Endodermal cell (in vitro differentiated cells): ENCODE results near the gene ABCB4. TPM values are rescaled to one million over a fixed set of nuclear protein-coding genes. Genes with fewer than 3 reads are reported as not detected.

Source experiments
- DNase-seq: peaks from one replicate; pipeline ENCODE4 v3.0.0-alpha.2; 2017
- H3K27ac ChIP-seq: 2 replicates; pipeline ENCODE4 v1.5.1; 2013; ENCODE audit warnings: mild to moderate bottlenecking, low read depth, low read length, moderate library complexity
- H3K27me3 ChIP-seq: 2 replicates; pipeline ENCODE4 v1.6.1; 2013; ENCODE audit warnings: mild to moderate bottlenecking, low read length, moderate library complexity; ENCODE audit not compliant: insufficient read depth, control insufficient read depth, poor library complexity, severe bottlenecking
- H3K36me3 ChIP-seq: 2 replicates; pipeline ENCODE4 v1.7.0; 2013; ENCODE audit warnings: mild to moderate bottlenecking, low read length, moderate library complexity; ENCODE audit not compliant: control insufficient read depth, insufficient read depth
- H3K4me1 ChIP-seq: one replicate; pipeline ENCODE4 v1.7.0; 2013; ENCODE audit warnings: low read length; ENCODE audit not compliant: control insufficient read depth, insufficient read depth
- H3K4me3 ChIP-seq: 2 replicates; pipeline ENCODE4 v1.5.1; 2013; ENCODE audit warnings: mild to moderate bottlenecking, low read length, moderate library complexity
- H3K9ac ChIP-seq: 2 replicates; pipeline ENCODE4 v1.6.1; 2013; ENCODE audit warnings: mild to moderate bottlenecking, low read length, moderate library complexity; ENCODE audit not compliant: poor library complexity, severe bottlenecking; ENCODE audit errors: extremely low read depth
- H3K9me3 ChIP-seq: 2 replicates; pipeline ENCODE4 v1.6.1; 2013; ENCODE audit warnings: mild to moderate bottlenecking, low read length, moderate library complexity; ENCODE audit not compliant: control insufficient read depth
- H3K27ac Mint-ChIP-seq: 2 replicates; pipeline ENCODE4 v1.8.0; 2020; ENCODE audit warnings: mixed read lengths
- H3K27me3 Mint-ChIP-seq: 2 replicates; pipeline ENCODE4 v1.8.0; 2021; ENCODE audit warnings: mild to moderate bottlenecking, mixed read lengths; ENCODE audit not compliant: insufficient read depth
- H3K36me3 Mint-ChIP-seq: 2 replicates; pipeline ENCODE4 v1.8.0; 2020; ENCODE audit warnings: low read depth, mixed read lengths
- H3K4me1 Mint-ChIP-seq: 2 replicates; pipeline ENCODE4 v1.8.0; 2020; ENCODE audit warnings: mixed read lengths
- H3K4me3 Mint-ChIP-seq: 2 replicates; pipeline ENCODE4 v1.8.0; 2020; ENCODE audit warnings: mild to moderate bottlenecking, moderate library complexity, mixed read lengths
- H3K9me3 Mint-ChIP-seq: 2 replicates; pipeline ENCODE4 v1.8.0; 2020; ENCODE audit warnings: mild to moderate bottlenecking, mixed read lengths
- WGBS, 2 experiments: methylation state at CpG; one replicate each; pipeline versions ENCODE4 v1.1.5 to v1.1.7; 2013; ENCODE audit warnings: missing lambda C conversion rate in 2 of 2, mixed read lengths in 1 of 2; ENCODE audit not compliant: insufficient coverage in 1 of 2, insufficient read length in 1 of 2; 5-methylcytosine and 5-hydroxymethylcytosine counted together
- total RNA-seq, 2 donors: library from RNA; stranded (reverse); fragmentation: NEBNext Ultra II Directional in 1 of 2; extraction: Animal tissue kit (Norgen Biotek cat#: 25700) in 1 of 2; gene quantifications; 2 replicates in 1 of 2; 3 replicates in 1 of 2; pipeline ENCODE4 v1.2.1, GENCODE V29; 2021
- TF ChIP-seq, protein P1 (sequence below): fragments of 200-600 bp; sonication (generic); conservative IDR thresholded peaks from 2 replicates; pipeline ENCODE4 v1.5.0; 2021; ENCODE audit warnings: antibody characterized with exemption, mild to moderate bottlenecking

Gene ABCB4
- total RNA-seq, 2 donors from 2014 or later, result 0.60 to 0.77 TPM

DNA sequence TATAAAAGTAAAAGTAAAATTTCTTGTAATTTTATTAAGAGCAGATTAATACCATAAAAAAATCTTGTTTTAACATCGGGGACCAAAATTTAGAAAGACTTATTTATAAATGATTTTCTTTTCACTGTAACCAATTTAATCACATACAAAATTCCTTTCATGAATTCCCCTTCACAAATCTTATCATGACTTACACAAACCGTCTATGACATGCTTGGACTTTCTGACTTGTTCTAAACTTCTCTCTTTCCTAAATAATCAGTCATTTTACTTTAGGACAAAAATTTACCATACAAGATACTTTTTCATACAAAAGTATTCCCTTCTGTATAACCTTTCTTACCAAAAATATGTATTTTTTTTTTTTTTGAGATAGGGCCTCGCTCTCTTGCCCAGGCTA lies 120.7 kb downstream of the ABCB4 start:
- Mint-ChIP-seq H3K27ac (no peak overlapping the region), H3K36me3 (peaks cover 81% of the 10 kb centered on the region), H3K4me1 (no peaks in the 10 kb centered on the region), H3K27me3 (no peaks in the 10 kb centered on the region), H3K4me3 (no peak overlapping the region), H3K9me3 (peaks cover 63% of the 10 kb centered on the region)
- peak overlapping the region; percentile 66 for H3K4me3 ChIP-seq
- no peaks in the 10 kb centered on the region for H3K27me3 ChIP-seq
- H3K36me3 ChIP-seq, result peaks cover 89% of the 10 kb centered on the region
- H3K27ac ChIP-seq, result no peak overlapping the region
- H3K9ac ChIP-seq, result no peak overlapping the region
- no peak for DNase-seq
- 75% methylated on average over 2 to 3 of the region's 3 CpGs for WGBS, 2 experiments
- TF ChIP-seq, protein P1, sequence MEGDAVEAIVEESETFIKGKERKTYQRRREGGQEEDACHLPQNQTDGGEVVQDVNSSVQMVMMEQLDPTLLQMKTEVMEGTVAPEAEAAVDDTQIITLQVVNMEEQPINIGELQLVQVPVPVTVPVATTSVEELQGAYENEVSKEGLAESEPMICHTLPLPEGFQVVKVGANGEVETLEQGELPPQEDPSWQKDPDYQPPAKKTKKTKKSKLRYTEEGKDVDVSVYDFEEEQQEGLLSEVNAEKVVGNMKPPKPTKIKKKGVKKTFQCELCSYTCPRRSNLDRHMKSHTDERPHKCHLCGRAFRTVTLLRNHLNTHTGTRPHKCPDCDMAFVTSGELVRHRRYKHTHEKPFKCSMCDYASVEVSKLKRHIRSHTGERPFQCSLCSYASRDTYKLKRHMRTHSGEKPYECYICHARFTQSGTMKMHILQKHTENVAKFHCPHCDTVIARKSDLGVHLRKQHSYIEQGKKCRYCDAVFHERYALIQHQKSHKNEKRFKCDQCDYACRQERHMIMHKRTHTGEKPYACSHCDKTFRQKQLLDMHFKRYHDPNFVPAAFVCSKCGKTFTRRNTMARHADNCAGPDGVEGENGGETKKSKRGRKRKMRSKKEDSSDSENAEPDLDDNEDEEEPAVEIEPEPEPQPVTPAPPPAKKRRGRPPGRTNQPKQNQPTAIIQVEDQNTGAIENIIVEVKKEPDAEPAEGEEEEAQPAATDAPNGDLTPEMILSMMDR, result no peak
- H3K4me1 ChIP-seq, result no peaks in the 10 kb centered on the region
- peaks cover 95% of the 10 kb centered on the region for H3K9me3 ChIP-seq

Other genes starting within 250 kb of the ABCB4 start
- 10 to 100 TPM in 1 of 2 donors, 1 to 10 TPM in 1; 6.3 to 11.0 TPM for gene CROT, start 130.0 kb downstream of the ABCB4 start, total RNA-seq
- gene ABCB1, start 125.2 kb upstream of the ABCB4 start, total RNA-seq, result under 1 TPM in 1 of 2 donors, not detected in 1; 0.07 TPM
- under 1 TPM in 1 of 2 donors, not detected in 1; 0.44 TPM for gene RUNDC3B, start 152.7 kb upstream of the ABCB4 start, total RNA-seq